Neural cell (in vitro differentiated cells): ENCODE results near the gene EHD1.

Source experiments
- CTCF ChIP-seq: fragments of 450-650 bp; IDR thresholded peaks from 2 replicates; pipeline ENCODE4 v1.5.1; 2014; ENCODE audit warnings: antibody characterized with exemption, mild to moderate bottlenecking, moderate library complexity; ENCODE audit not compliant: poor library complexity, severe bottlenecking
- EP300 ChIP-seq: fragments of 450-650 bp; conservative IDR thresholded peaks from 2 replicates; pipeline ENCODE4 v1.6.1; 2014; ENCODE audit warnings: antibody characterized with exemption, mild to moderate bottlenecking, moderate library complexity; ENCODE audit not compliant: poor library complexity, severe bottlenecking
- EZH2 ChIP-seq: fragments of 200-600, 300-800 bp; shearing (Covaris generic), sonication (generic); IDR thresholded peaks from 2 replicates; pipeline ENCODE4 v1.6.1; 2014; ENCODE audit warnings: antibody characterized with exemption, low read length, borderline replicate concordance, mild to moderate bottlenecking; ENCODE audit not compliant: insufficient read depth, poor library complexity, severe bottlenecking
- MXI1 ChIP-seq: fragments of 450-650 bp; conservative IDR thresholded peaks from 2 replicates; pipeline ENCODE4 v1.6.1; 2014; ENCODE audit warnings: antibody characterized with exemption, mild to moderate bottlenecking; ENCODE audit not compliant: poor library complexity, severe bottlenecking
- POLR2AphosphoS5 ChIP-seq: IDR thresholded peaks from 2 replicates; pipeline ENCODE4 v1.6.1; 2012
- RAD21 ChIP-seq: fragments of 450-650 bp; conservative IDR thresholded peaks from 2 replicates; pipeline ENCODE4 v1.6.1; 2014; ENCODE audit warnings: antibody characterized with exemption, mild to moderate bottlenecking, moderate library complexity
- TAF1 ChIP-seq: IDR thresholded peaks from 2 replicates; pipeline ENCODE4 v1.6.1; 2012; ENCODE audit warnings: low read depth

GRCh38 chr11:64857485-64857884 is 20.9 kb downstream of the EHD1 start:
- TF ChIP-seq CTCF (no peak), RAD21 (no peak), EP300 (no peak), TAF1 (no peak), EZH2 (no peak), POLR2AphosphoS5 (no peak), MXI1 (no peak)
